ENCODE data around the gene GGT6.

- TF ChIP-seq, protein P1, sequence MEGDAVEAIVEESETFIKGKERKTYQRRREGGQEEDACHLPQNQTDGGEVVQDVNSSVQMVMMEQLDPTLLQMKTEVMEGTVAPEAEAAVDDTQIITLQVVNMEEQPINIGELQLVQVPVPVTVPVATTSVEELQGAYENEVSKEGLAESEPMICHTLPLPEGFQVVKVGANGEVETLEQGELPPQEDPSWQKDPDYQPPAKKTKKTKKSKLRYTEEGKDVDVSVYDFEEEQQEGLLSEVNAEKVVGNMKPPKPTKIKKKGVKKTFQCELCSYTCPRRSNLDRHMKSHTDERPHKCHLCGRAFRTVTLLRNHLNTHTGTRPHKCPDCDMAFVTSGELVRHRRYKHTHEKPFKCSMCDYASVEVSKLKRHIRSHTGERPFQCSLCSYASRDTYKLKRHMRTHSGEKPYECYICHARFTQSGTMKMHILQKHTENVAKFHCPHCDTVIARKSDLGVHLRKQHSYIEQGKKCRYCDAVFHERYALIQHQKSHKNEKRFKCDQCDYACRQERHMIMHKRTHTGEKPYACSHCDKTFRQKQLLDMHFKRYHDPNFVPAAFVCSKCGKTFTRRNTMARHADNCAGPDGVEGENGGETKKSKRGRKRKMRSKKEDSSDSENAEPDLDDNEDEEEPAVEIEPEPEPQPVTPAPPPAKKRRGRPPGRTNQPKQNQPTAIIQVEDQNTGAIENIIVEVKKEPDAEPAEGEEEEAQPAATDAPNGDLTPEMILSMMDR (IDR thresholded peaks at IDR 0.05) = no peak
- peak in 1 of 2 donors; percentile 38 for TF ChIP-seq POLR2A (IDR thresholded peaks at IDR 0.05)
Observed at GRCh38 chr17:4562015-4562969, 1.9 kb upstream of the GGT6 start.

Measured in Peyer's patch (tissue), 4 donors.